Thyroid gland (tissue), 4 donors: ENCODE data around the gene C17orf75.

Experiments used
- POLR2A ChIP-seq, 2 donors: fragments of 450-650 bp; IDR thresholded peaks; one replicate each; pipeline ENCODE4 v1.6.1; 2017; ENCODE audit warnings: antibody characterized with exemption in 2 of 2, mild to moderate bottlenecking in 2 of 2, moderate library complexity in 1 of 2
- TF ChIP-seq, protein P1 (sequence below), 6 experiments: fragments of 200-600 bp in 3 of 6; fragments of 450-650 bp in 3 of 6; sonication (generic) in 3 of 6; IDR thresholded peaks; one replicate each; pipeline ENCODE4 v1.5.1; 2016 to 2019; ENCODE audit warnings: antibody characterized with exemption in 6 of 6, mild to moderate bottlenecking in 2 of 6, inconsistent platforms in 1 of 6, moderate library complexity in 1 of 6

DNA sequence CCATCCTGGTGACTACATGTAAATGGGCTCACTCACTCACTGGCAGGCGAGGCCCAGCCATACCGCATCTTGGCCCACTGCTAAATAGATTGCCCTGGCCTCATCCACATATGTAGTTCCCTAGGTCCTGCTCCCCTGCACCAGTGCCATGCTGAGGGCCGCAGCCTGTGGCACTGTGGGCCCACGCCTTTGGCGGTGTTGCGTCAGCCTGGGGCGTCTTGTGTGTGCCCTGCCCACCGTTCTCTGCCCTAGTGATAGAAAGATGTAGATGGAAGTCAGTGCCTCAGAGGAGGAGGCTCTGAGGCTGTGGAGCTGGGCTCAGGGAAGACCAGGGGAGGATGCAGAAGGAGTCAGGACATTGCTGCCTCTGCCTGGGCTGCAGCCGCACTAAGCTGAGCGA is 18.9 kb downstream of the C17orf75 start:
- TF ChIP-seq, protein P1, sequence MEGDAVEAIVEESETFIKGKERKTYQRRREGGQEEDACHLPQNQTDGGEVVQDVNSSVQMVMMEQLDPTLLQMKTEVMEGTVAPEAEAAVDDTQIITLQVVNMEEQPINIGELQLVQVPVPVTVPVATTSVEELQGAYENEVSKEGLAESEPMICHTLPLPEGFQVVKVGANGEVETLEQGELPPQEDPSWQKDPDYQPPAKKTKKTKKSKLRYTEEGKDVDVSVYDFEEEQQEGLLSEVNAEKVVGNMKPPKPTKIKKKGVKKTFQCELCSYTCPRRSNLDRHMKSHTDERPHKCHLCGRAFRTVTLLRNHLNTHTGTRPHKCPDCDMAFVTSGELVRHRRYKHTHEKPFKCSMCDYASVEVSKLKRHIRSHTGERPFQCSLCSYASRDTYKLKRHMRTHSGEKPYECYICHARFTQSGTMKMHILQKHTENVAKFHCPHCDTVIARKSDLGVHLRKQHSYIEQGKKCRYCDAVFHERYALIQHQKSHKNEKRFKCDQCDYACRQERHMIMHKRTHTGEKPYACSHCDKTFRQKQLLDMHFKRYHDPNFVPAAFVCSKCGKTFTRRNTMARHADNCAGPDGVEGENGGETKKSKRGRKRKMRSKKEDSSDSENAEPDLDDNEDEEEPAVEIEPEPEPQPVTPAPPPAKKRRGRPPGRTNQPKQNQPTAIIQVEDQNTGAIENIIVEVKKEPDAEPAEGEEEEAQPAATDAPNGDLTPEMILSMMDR (IDR thresholded peaks at IDR 0.05), result no peak
- no peak for TF ChIP-seq POLR2A (IDR thresholded peaks at IDR 0.05)
